NCI-H748 (cell line): Measurements from ENCODE around the gene AEN.
"Not testable (repeated sequence)": the region's sequence is repeated elsewhere in the genome, so short reads cannot be mapped to it uniquely, and the experiment has no call there.

Experiments
- DNase-seq: peaks from one replicate; lab custom pipeline; 2025; ENCODE audit not compliant: unreplicated experiment; lab: John Stamatoyannopoulos, UW

The AEN gene

GRCh38 chr15:88630141-88630721 is 9.1 kb downstream of the AEN start:
- no peak for DNase-seq

GRCh38 chr15:88630798-88631463 is 9.8 kb downstream of the AEN start:
- no peak for DNase-seq

GRCh38 chr15:88631464-88632028 is 10.4 kb downstream of the AEN start:
- DNase-seq: no peak

GRCh38 chr15:88632797-88633196 is 11.7 kb downstream of the AEN start:
- DNase-seq: not testable (repeated sequence)

GRCh38 chr15:88634449-88634848 is 13.3 kb downstream of the AEN start:
- no peak for DNase-seq

- DNase-seq: no peak
Observed at GRCh38 chr15:88635318-88635717, 14.2 kb downstream of the AEN start.

GRCh38 chr15:88636050-88636449 is 14.9 kb downstream of the AEN start:
- DNase-seq: no peak

GRCh38 chr15:88636654-88637053 is 15.5 kb downstream of the AEN start:
- DNase-seq: no peak

GRCh38 chr15:88637436-88637835 is 16.3 kb downstream of the AEN start:
- no peak for DNase-seq

- no peak for DNase-seq
Observed at GRCh38 chr15:88637841-88638625, 16.9 kb downstream of the AEN start.

GRCh38 chr15:88638626-88639372 is 17.7 kb downstream of the AEN start, which contains the start of gene ISG20:
ISG20 (plus strand) TSS chr15:88639016; CDS start chr15:88639367, 351 bp downstream.
- peak; percentile 73 for DNase-seq

- no peak for DNase-seq
Observed at GRCh38 chr15:88641959-88642452, 20.9 kb downstream of the AEN start.

GRCh38 chr15:88642514-88642913 is 21.4 kb downstream of the AEN start:
- not testable (repeated sequence) for DNase-seq

GRCh38 chr15:88644741-88645140 is 23.6 kb downstream of the AEN start:
- DNase-seq: no peak

GRCh38 chr15:88645171-88646087 is 24.3 kb downstream of the AEN start:
- DNase-seq: no peak

GRCh38 chr15:88646088-88646405 is 24.9 kb downstream of the AEN start:
- no peak for DNase-seq

GRCh38 chr15:88646951-88647350 is 25.8 kb downstream of the AEN start:
- DNase-seq: no peak

GRCh38 chr15:88647351-88648105 is 26.4 kb downstream of the AEN start:
- DNase-seq: no peak
